Measurements from ENCODE around the gene HECW1. TPM values are rescaled to one million over a fixed set of nuclear protein-coding genes. Genes with fewer than 3 reads are reported as not detected.

HECW1 gene
- total RNA-seq, 2 experiments from 2014 or later = not detected

GRCh38 chr7:43281268-43281667 is 168.8 kb downstream of the HECW1 start:
- TF ChIP-seq CTCF (IDR thresholded peaks at IDR 0.05) = no peak
- Mint-ChIP-seq H3K27me3 (peaks cover 16% of the 10 kb centered on the region), H3K27ac (no peak overlapping the region), H3K4me1 (ENCODE audit: low read depth) (no peaks in the 10 kb centered on the region), H3K36me3 (ENCODE audit: low read depth) (no peaks in the 10 kb centered on the region), H3K9me3 (no peaks in the 10 kb centered on the region), H3K4me3 (no peak overlapping the region)
- ATAC-seq = no peak
- no peak for DNase-seq
- CTCF ChIA-PET = interaction anchor here (3.2 kb wide), 1 partner anchor 19 kb away, joined by 13 read pairs; no protein-coding TSS in a partner anchor
- intact Hi-C loops (cut with micrococcal nuclease) = no loop called here
- POLR2A ChIA-PET = no interaction called here

- POLR2A ChIA-PET = no interaction called here
- intact Hi-C loops (cut with micrococcal nuclease) = no loop called here
- Mint-ChIP-seq H3K27ac (no peak overlapping the region), H3K9me3 (peaks cover 2% of the 10 kb centered on the region), H3K27me3 (peaks cover 20% of the 10 kb centered on the region), H3K4me1 (ENCODE audit: low read depth) (no peaks in the 10 kb centered on the region), H3K36me3 (ENCODE audit: low read depth) (no peaks in the 10 kb centered on the region), H3K4me3 (no peak overlapping the region)
- ATAC-seq (no peak), DNase-seq (no peak)
- TF ChIP-seq CTCF (IDR thresholded peaks at IDR 0.05) = no peak
- CTCF ChIA-PET = no interaction called here
Measured at GRCh38 chr7:43283706-43284105, 171.3 kb downstream of the HECW1 start.

GRCh38 chr7:43289826-43290225 is 177.4 kb downstream of the HECW1 start:
- intact Hi-C loops (cut with micrococcal nuclease) = no loop called here
- Mint-ChIP-seq H3K27ac (no peak overlapping the region), H3K4me3 (no peak overlapping the region), H3K9me3 (peaks cover 11% of the 10 kb centered on the region), H3K36me3 (ENCODE audit: low read depth) (no peaks in the 10 kb centered on the region), H3K4me1 (ENCODE audit: low read depth) (no peaks in the 10 kb centered on the region), H3K27me3 (peaks cover 5% of the 10 kb centered on the region)
- ATAC-seq (no peak), DNase-seq (no peak)
- TF ChIP-seq CTCF (IDR thresholded peaks at IDR 0.05) = no peak
- ChIA-PET POLR2A (no interaction called here), CTCF (no interaction called here)

GRCh38 chr7:43290978-43291377 is 178.5 kb downstream of the HECW1 start:
- Mint-ChIP-seq H3K4me1 (ENCODE audit: low read depth) (no peaks in the 10 kb centered on the region), H3K27me3 (peaks cover 5% of the 10 kb centered on the region), H3K9me3 (peaks cover 11% of the 10 kb centered on the region), H3K27ac (no peak overlapping the region), H3K4me3 (no peak overlapping the region), H3K36me3 (ENCODE audit: low read depth) (no peaks in the 10 kb centered on the region)
- no peak for ATAC-seq
- intact Hi-C loops (cut with micrococcal nuclease) = no loop called here
- ChIA-PET POLR2A (interaction anchor here (0.6 kb wide), 1 partner anchor 112 kb away, joined by 4 read pairs; no protein-coding TSS in a partner anchor), CTCF (no interaction called here)
- no peak for DNase-seq
- no peak for TF ChIP-seq CTCF (IDR thresholded peaks at IDR 0.05)

GRCh38 chr7:43291789-43292188 is 179.3 kb downstream of the HECW1 start:
- ATAC-seq (no peak), DNase-seq (no peak)
- H3K9me3 Mint-ChIP-seq = peaks cover 9% of the 10 kb centered on the region
- intact Hi-C loops (cut with micrococcal nuclease) = no loop called here
- TF ChIP-seq CTCF (IDR thresholded peaks at IDR 0.05) = no peak
- no peaks in the 10 kb centered on the region for H3K4me1 Mint-ChIP-seq (ENCODE audit: low read depth)
- no peak overlapping the region for H3K4me3 Mint-ChIP-seq
- H3K36me3 Mint-ChIP-seq (ENCODE audit: low read depth) = no peaks in the 10 kb centered on the region
- ChIA-PET CTCF (interaction anchor here (0.7 to 0.8 kb wide), 2 partner anchors 14 to 31 kb away, joined by 3 to 4 read pairs; no protein-coding TSS in a partner anchor), POLR2A (interaction anchor here (0.6 kb wide), 1 partner anchor 113 kb away, joined by 4 read pairs; no protein-coding TSS in a partner anchor)
- H3K27ac Mint-ChIP-seq = no peak overlapping the region
- H3K27me3 Mint-ChIP-seq = peaks cover 5% of the 10 kb centered on the region

Data from activated CD8-positive, alpha-beta T cell treated with anti-CD3 and anti-CD28 coated beads for 36 hours (primary cell).